NT2/D1 (cell line): Measurements from ENCODE around the gene RASL12.

Experiments
- YY1 ChIP-seq: IDR thresholded peaks from 2 replicates; pipeline ENCODE4 v1.6.1; 2011; ENCODE audit not compliant: insufficient read length, insufficient read depth
- ZNF274 ChIP-seq: IDR thresholded peaks from 2 replicates; pipeline ENCODE4 v1.6.1; 2011; ENCODE audit warnings: mild to moderate bottlenecking, low read depth, low read length

GRCh38 chr15:65094294-65094995 is 26.7 kb upstream of the RASL12 start:
- no peak for TF ChIP-seq YY1
- no peak for TF ChIP-seq ZNF274
